Spleen (tissue), 11 donors: ENCODE data around the gene SECTM1. TPM values are rescaled to one million over a fixed set of nuclear protein-coding genes. Genes with fewer than 3 reads are reported as not detected.

Experiments used
- DNase-seq: peaks from one replicate; pipeline ENCODE4 v3.0.0-alpha.2; 2020
- H3K27ac ChIP-seq, 8 donors: fragments of 200-600 bp; sonication (generic) in 7 of 8; 1 replicate in 4 of 8; 2 replicates in 4 of 8; pipeline versions ENCODE4 v1.5.0 to v1.8.0; 2016 to 2021; ENCODE audit warnings: inconsistent platforms in 4 of 8, mild to moderate bottlenecking in 4 of 8, moderate library complexity in 1 of 8
- H3K27me3 ChIP-seq, 7 donors: fragments of 200-600 bp; sonication (generic) in 6 of 7; replicated peaks in 1 of 7; 1 replicate in 4 of 7; 2 replicates in 3 of 7; pipeline versions ENCODE4 v1.5.0 to v1.8.0; 2016 to 2021; ENCODE audit warnings: inconsistent platforms in 3 of 7, mild to moderate bottlenecking in 1 of 7
- H3K36me3 ChIP-seq, 6 donors: fragments of 200-600 bp; sonication (generic) in 5 of 6; 1 replicate in 4 of 6; 2 replicates in 2 of 6; pipeline versions ENCODE4 v1.5.0 to v1.8.0; 2016 to 2021; ENCODE audit warnings: inconsistent platforms in 2 of 6
- H3K4me1 ChIP-seq, 6 donors: fragments of 200-600 bp; sonication (generic) in 5 of 6; 1 replicate in 3 of 6; 2 replicates in 3 of 6; pipeline versions ENCODE4 v1.5.0 to v1.8.0; 2016 to 2021; ENCODE audit warnings: inconsistent platforms in 3 of 6
- H3K4me3 ChIP-seq, 8 donors: fragments of 200-600 bp; sonication (generic) in 7 of 8; 1 replicate in 4 of 8; 2 replicates in 4 of 8; pipeline versions ENCODE4 v1.5.0 to v1.8.0; 2016 to 2021; ENCODE audit warnings: inconsistent platforms in 4 of 8, mild to moderate bottlenecking in 4 of 8, moderate library complexity in 2 of 8
- H3K9me3 ChIP-seq, 8 donors: fragments of 200-600 bp; sonication (generic) in 7 of 8; 1 replicate in 4 of 8; 2 replicates in 4 of 8; pipeline versions ENCODE4 v1.5.0 to v1.8.0; 2016 to 2021; ENCODE audit warnings: inconsistent platforms in 4 of 8
- CTCF ChIP-seq, 11 experiments: fragments of 200-600 bp in 7 of 11; fragments of 450-650 bp in 4 of 11; sonication (generic) in 4 of 11; IDR thresholded peaks in 8 of 11; conservative IDR thresholded peaks in 3 of 11; 1 replicate in 7 of 11; 2 replicates in 4 of 11; pipeline versions ENCODE4 v1.4.0 to v1.8.0; 2016 to 2021; ENCODE audit warnings: antibody characterized with exemption in 11 of 11, inconsistent platforms in 4 of 11, mild to moderate bottlenecking in 1 of 11
- POLR2A ChIP-seq, 3 donors: fragments of 450-650 bp; IDR thresholded peaks; one replicate each; pipeline ENCODE4 v1.5.1; 2017; ENCODE audit warnings: antibody characterized with exemption in 3 of 3, mild to moderate bottlenecking in 1 of 3
- POLR2AphosphoS5 ChIP-seq, 3 donors: sonication (generic); formaldehyde crosslinking; IDR thresholded peaks; one replicate each; pipeline ENCODE4 v1.5.1; 2017; ENCODE audit warnings: antibody characterized with exemption in 3 of 3
- WGBS, 5 donors: extraction: QIAGEN DNeasy Blood & Tissue Kit in 3 of 5; methylation state at CpG; one replicate each; pipeline versions ENCODE4 v1.1.5 to v1.1.7; 2013 to 2018; 5-methylcytosine and 5-hydroxymethylcytosine counted together
- intact Hi-C: fragments of 100-400 bp; cut with DNase I; formaldehyde crosslinking; loops from one replicate; pipeline ENCODE4 v1.15.0; 2023; ENCODE audit warnings: low total_unique reads
- polyA plus RNA-seq, 3 donors: library from polyadenylated mRNA; stranded (reverse); fragments of 200-250 nt; gene quantifications; one replicate each; pipeline ENCODE4 v1.2.1, GENCODE V29; 2013
- total RNA-seq, 7 donors: library from RNA; depleted of rRNA in 3 of 7; stranded (reverse); fragments of >200 nt in 3 of 7; fragmentation: NEBNext Ultra II Directional in 4 of 7; extraction: Animal tissue kit (Norgen Biotek cat#: 25700) in 4 of 7; gene quantifications; one replicate each; pipeline versions ENCODE4 v1.1.0 to v1.2.1, GENCODE V29; 2016 to 2021
- donor health status: healthy with polysubstance abuse.
- donor health status: DM: no; HTN: no; CAD: no; lungs with moderate emphysema.
- donor health status: DM: no; HTN: no; CAD: no.
- donor health status: Bipolar disorder and iron deficiency.
- donor health status: healthy.
- donor health status: DM: no; HTN: no; CAD: no.
- donor health status: DM: yes; HTN: yes; CAD: no.

SECTM1 gene
- total and polyA plus RNA-seq, 10 donors = 6.0 to 141 (median 60.4) TPM

DNA sequence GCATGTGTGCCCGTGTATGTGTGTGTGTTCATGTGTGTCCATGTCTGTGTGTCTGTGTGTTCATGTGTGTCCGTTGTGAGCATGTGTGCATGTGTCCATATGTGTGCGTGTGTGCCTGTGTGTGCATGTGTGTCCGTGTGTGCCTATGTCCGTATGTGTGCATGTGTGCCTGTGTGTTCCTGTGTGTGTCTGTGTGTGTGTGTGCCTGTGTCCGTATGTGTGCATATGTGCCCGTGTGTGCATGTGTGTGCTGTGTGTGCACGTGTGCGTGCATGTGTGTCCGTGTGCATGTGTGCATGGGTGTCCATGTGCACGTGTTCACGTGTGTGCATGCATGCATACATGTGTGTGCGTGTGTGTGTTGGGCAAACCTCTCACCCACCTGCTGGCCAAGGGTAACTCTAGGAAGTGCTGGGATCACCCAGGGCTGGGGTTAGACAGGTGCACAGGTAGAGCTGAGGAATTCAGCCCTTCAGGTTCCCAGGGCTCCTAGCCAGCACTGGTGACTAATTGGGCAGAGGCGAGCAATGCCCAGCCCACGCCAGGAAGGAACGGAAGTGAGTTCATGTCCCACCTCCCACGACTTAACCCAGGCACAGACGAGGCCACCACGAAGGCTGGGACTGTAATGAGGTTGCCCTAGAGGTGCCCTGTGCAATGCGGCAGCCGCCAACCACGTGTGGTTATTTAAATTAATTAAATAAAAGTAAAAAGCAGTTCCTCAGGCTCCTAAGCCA, 51.9 kb downstream of the SECTM1 start:
- WGBS, 5 donors = 62 to 77% (median 72%) methylated on average over 16 to 22 of the region's 22 CpGs
- H3K27me3 ChIP-seq = no peaks in the 10 kb centered on the region
- intact Hi-C loops = no loop called here
- TF ChIP-seq POLR2AphosphoS5 (IDR thresholded peaks at IDR 0.05) (peak in 1 of 3 donors; percentile 14), POLR2A (IDR thresholded peaks at IDR 0.05) (no peak)
- no peaks in the 10 kb centered on the region for H3K9me3 ChIP-seq
- H3K4me1 ChIP-seq = peaks cover 0 to 52% (median 23%) of the 10 kb centered on the region in 6 donors
- DNase-seq = peak; percentile 59
- no peaks in the 10 kb centered on the region for H3K36me3 ChIP-seq
- H3K4me3 ChIP-seq = no peak overlapping the region
- no peak overlapping the region for H3K27ac ChIP-seq

DNA sequence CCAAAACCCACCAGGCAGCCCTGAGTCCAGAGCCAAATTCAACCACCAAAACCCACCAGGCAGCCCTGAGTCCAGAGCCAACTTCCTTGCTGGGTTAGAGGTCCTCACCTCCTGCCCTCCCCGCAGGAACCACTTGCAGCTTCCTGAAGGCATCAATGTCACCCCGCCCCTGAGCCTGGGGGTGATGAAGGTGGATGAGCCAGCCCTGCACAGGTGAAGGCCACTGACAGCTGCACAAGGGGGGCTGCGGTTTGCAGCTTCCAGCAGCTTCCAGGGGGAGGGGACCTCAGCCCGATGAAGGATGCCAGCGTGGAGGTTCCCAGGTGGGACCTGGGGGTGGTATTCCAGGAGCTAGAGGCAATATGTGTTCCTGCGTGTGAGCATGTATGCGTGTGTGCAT, 52.5 kb downstream of the SECTM1 start:
- H3K27me3 ChIP-seq = no peaks in the 10 kb centered on the region
- H3K4me1 ChIP-seq = peaks cover 0 to 52% (median 23%) of the 10 kb centered on the region in 6 donors
- H3K4me3 ChIP-seq = no peak overlapping the region
- intact Hi-C loops = no loop called here
- H3K36me3 ChIP-seq = no peaks in the 10 kb centered on the region
- H3K9me3 ChIP-seq = no peaks in the 10 kb centered on the region
- peak overlapping the region in 2 of 8 donors; percentile 13 to 89 for H3K27ac ChIP-seq
- 60 to 70% (median 65%) methylated on average over 6 to 7 of the region's 7 CpGs for WGBS, 5 donors
- TF ChIP-seq POLR2AphosphoS5 (IDR thresholded peaks at IDR 0.05) (peak in 1 of 3 donors; percentile 7), CTCF (IDR thresholded peaks at IDR 0.05 in 8 of 11, conservative IDR thresholded peaks at IDR 0.05 in 3 of 11) (no peak), POLR2A (IDR thresholded peaks at IDR 0.05) (no peak)
- peak; percentile 71 for DNase-seq

DNA sequence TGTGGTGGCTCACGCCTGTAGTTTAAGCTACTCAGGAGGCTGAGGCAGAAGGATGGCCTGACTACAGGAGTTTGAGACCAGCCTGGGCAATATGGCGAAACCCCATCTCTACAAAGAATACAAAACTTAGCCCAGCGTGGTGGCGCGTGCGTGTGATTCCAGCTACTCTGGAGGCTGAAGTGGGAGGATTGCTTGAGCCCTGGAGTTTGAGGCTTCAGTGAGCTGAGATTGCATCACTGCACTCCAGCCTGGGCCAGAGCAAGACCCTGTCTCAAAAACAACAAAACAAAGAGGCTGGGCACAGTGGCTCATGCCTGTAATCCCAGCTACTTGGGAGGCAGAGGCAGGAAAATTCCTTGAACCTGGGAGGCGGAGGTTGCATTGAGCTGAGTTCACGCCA, 53.0 kb downstream of the SECTM1 start:
- intact Hi-C loops = no loop called here
- H3K4me1 ChIP-seq = peaks cover 0 to 47% (median 23%) of the 10 kb centered on the region in 6 donors
- peak; percentile 54 for DNase-seq

GRCh38 chr17:82278786-82279391, 54.7 kb downstream of the SECTM1 start:
- intact Hi-C loops = no loop called here
- no peak for TF ChIP-seq POLR2A (IDR thresholded peaks at IDR 0.05)
- TF ChIP-seq CTCF (IDR thresholded peaks at IDR 0.05 in 8 of 11, conservative IDR thresholded peaks at IDR 0.05 in 3 of 11) = no peak
- TF ChIP-seq POLR2AphosphoS5 (IDR thresholded peaks at IDR 0.05) = no peak
- Histone ChIP-seq H3K4me1 (peaks cover 4 to 60% (median 29%) of the 10 kb centered on the region in 6 donors), H3K27me3 (no peaks in the 10 kb centered on the region), H3K9me3 (no peaks in the 10 kb centered on the region), H3K36me3 (no peaks in the 10 kb centered on the region), H3K4me3 (peak overlapping the region in 1 of 8 donors; percentile 40), H3K27ac (peak overlapping the region in 7 of 8 donors; percentile 59 to 89 (median 79))
- peak; percentile 73 for DNase-seq
- WGBS, 5 donors = 75 to 84% (median 78%) methylated on average over 16 of the region's 16 CpGs

More for the DNA sequence above, 53.0 kb downstream of the SECTM1 start:
- Histone ChIP-seq H3K36me3 (no peaks in the 10 kb centered on the region), H3K27ac (peak overlapping the region in 2 of 8 donors; percentile 13 to 89), H3K4me3 (no peak overlapping the region), H3K27me3 (no peaks in the 10 kb centered on the region), H3K9me3 (no peaks in the 10 kb centered on the region)
- WGBS, 5 donors = 84 to 92% (median 91%) methylated on average over 8 of the region's 8 CpGs
- TF ChIP-seq POLR2A (IDR thresholded peaks at IDR 0.05) (no peak), POLR2AphosphoS5 (IDR thresholded peaks at IDR 0.05) (no peak), CTCF (IDR thresholded peaks at IDR 0.05 in 8 of 11, conservative IDR thresholded peaks at IDR 0.05 in 3 of 11) (no peak)
